ENCODE data around the gene NXNL1. TPM values are rescaled to one million over a fixed set of nuclear protein-coding genes. Genes with fewer than 3 reads are reported as not detected.
A peak's percentile ranks its signal among the peaks of the same experiment; 100 is the strongest.

NXNL1 gene
- total RNA-seq, 1 donor from 2014 or later, result not detected

DNA sequence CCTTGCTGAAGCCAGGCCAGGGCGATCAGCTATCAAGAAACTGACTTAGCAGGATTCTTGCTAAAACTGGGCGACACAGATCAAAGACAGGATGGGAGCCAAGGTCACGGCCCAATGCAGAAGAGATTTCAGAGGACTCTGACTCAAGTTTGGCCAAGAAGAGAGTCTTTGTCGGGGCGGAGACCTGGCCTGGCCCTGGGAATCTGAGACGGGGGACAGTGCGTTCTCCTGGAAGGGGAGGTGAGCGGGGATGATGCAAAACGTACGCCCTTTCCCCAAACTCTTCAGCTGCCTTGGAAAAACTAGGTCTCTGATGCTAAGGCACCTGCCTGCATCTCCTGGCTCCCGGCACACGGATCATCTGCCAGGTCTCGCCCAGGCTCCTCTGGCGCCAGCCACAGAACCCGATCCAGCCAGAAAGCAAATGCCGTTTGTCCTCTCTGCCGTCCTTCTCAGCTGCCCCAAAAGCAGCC lies 31.0 kb downstream of the NXNL1 start:
- TF ChIP-seq, protein P1, sequence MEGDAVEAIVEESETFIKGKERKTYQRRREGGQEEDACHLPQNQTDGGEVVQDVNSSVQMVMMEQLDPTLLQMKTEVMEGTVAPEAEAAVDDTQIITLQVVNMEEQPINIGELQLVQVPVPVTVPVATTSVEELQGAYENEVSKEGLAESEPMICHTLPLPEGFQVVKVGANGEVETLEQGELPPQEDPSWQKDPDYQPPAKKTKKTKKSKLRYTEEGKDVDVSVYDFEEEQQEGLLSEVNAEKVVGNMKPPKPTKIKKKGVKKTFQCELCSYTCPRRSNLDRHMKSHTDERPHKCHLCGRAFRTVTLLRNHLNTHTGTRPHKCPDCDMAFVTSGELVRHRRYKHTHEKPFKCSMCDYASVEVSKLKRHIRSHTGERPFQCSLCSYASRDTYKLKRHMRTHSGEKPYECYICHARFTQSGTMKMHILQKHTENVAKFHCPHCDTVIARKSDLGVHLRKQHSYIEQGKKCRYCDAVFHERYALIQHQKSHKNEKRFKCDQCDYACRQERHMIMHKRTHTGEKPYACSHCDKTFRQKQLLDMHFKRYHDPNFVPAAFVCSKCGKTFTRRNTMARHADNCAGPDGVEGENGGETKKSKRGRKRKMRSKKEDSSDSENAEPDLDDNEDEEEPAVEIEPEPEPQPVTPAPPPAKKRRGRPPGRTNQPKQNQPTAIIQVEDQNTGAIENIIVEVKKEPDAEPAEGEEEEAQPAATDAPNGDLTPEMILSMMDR (IDR thresholded peaks at IDR 0.05), result no peak
- H3K27me3 Mint-ChIP-seq (ENCODE audit: low read depth), result no peaks in the 10 kb centered on the region
- H3K27ac Mint-ChIP-seq (ENCODE audit: unreplicated experiment), result no peak overlapping the region
- H3K36me3 Mint-ChIP-seq (ENCODE audit: low read depth), result no peaks in the 10 kb centered on the region
- H3K9me3 Mint-ChIP-seq (ENCODE audit: low read depth), result no peaks in the 10 kb centered on the region
- no peak overlapping the region for H3K4me3 Mint-ChIP-seq (ENCODE audit: unreplicated experiment)
- peaks cover 2% of the 10 kb centered on the region for H3K4me1 Mint-ChIP-seq (ENCODE audit: low read depth)
- no peak for DNase-seq (ENCODE audit: low spot score)

DNA sequence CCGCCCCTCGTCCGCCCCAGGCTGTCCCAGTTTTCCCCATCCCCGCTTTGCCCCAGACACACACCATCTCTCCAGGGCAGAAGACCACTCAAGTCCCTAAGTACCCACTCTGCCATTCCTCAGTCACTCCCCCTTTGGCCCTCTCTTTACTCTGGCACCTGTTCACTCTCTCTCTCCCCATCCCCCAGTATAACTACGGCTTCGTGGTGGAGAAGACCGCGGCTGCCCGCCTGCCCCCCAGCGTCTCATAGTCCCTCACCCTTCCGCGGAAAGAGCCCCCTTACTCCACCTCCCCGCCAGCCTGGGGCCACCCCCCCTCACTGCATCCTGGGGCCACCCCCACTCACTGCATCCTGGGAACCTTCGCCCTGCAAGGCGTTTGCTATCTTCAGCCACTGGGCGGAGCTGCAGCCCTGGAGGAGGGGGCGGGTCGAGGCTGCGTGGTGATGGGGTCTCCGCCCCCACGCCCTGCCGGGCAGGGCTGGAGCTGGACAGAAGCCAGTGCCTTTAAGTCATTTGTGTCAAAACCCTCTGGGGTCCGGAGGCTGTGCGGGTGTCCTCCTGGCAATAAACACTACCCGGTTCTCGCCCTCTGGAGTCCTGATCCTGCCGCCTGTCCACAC lies 35.9 kb downstream of the NXNL1 start:
- TF ChIP-seq, protein P1 (IDR thresholded peaks at IDR 0.05), result peak; percentile 76
- Mint-ChIP-seq H3K27ac (ENCODE audit: unreplicated experiment) (no peak overlapping the region), H3K4me1 (ENCODE audit: low read depth) (peaks cover 8% of the 10 kb centered on the region), H3K27me3 (ENCODE audit: low read depth) (no peaks in the 10 kb centered on the region), H3K4me3 (ENCODE audit: unreplicated experiment) (no peak overlapping the region), H3K9me3 (ENCODE audit: low read depth) (no peaks in the 10 kb centered on the region), H3K36me3 (ENCODE audit: low read depth) (no peaks in the 10 kb centered on the region)
- DNase-seq (ENCODE audit: low spot score), result no peak

DNA sequence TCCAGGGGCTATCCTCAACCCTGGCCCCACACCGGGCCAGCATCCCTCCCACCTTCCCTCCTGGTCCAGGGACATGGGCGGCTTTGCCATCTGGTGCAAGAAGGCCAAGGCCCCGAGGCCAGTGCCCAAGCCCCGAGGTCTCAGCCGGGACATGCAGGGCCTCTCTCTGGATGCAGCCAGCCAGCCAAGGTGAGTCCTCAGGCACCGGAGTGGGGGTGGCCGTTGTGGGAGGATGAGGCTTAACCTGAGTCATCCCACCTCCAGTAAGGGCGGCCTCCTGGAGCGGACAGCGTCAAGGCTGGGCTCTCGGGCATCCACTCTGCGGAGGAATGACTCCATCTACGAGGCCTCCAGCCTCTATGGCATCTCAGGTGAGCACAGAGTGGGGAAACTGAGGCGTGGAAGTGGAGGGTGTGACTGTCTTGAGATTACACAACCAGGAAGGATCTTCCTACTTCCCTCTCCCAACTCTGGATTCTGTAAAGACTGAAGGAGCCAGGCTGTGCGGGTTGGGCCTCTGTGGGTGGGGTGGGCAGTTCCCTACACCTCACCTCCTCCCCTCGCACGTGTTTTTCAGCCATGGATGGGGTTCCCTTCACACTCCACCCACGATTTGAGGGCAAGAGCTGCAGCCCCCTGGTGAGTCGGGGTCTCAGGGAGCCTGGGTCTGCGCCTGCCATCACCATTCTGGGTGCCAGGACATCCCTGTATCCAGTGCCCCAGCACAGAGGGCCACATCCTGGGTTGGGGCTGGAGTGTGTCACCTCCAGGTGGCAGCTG lies 37.1 kb downstream of the NXNL1 start:
- H3K27me3 Mint-ChIP-seq (ENCODE audit: low read depth), result no peaks in the 10 kb centered on the region
- no peak for DNase-seq (ENCODE audit: low spot score)
- H3K27ac Mint-ChIP-seq (ENCODE audit: unreplicated experiment), result no peak overlapping the region
- H3K9me3 Mint-ChIP-seq (ENCODE audit: low read depth), result no peaks in the 10 kb centered on the region
- TF ChIP-seq, protein P1 (IDR thresholded peaks at IDR 0.05), result no peak
- H3K4me3 Mint-ChIP-seq (ENCODE audit: unreplicated experiment), result no peak overlapping the region
- H3K36me3 Mint-ChIP-seq (ENCODE audit: low read depth), result no peaks in the 10 kb centered on the region
- peaks cover 15% of the 10 kb centered on the region for H3K4me1 Mint-ChIP-seq (ENCODE audit: low read depth)

DNA sequence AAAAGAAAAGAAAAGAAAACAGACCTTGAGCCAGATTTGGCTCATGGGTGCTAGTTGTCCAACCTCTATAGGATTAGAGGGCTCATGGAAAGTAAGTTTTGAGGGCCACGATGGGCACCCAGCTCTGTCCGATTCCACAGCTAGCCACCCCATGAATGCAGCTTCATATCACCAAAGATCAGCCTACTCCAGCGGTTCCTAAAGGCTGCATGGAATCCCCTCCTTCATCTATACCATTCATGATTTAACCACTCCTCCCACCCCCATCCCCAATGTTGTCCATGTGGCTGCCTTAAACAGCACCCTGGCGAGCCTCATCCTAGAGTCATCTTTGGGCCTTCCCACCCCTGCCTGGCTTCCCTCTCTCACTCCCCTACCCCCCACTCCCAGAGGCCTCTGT lies 38.8 kb downstream of the NXNL1 start:
- H3K4me1 Mint-ChIP-seq (ENCODE audit: low read depth), result peaks cover 15% of the 10 kb centered on the region
- H3K27ac Mint-ChIP-seq (ENCODE audit: unreplicated experiment), result no peak overlapping the region
- DNase-seq (ENCODE audit: low spot score), result no peak
- no peaks in the 10 kb centered on the region for H3K36me3 Mint-ChIP-seq (ENCODE audit: low read depth)
- no peak overlapping the region for H3K4me3 Mint-ChIP-seq (ENCODE audit: unreplicated experiment)
- TF ChIP-seq, protein P1 (IDR thresholded peaks at IDR 0.05), result no peak
- no peaks in the 10 kb centered on the region for H3K9me3 Mint-ChIP-seq (ENCODE audit: low read depth)
- peaks cover 2% of the 10 kb centered on the region for H3K27me3 Mint-ChIP-seq (ENCODE audit: low read depth)

DNA sequence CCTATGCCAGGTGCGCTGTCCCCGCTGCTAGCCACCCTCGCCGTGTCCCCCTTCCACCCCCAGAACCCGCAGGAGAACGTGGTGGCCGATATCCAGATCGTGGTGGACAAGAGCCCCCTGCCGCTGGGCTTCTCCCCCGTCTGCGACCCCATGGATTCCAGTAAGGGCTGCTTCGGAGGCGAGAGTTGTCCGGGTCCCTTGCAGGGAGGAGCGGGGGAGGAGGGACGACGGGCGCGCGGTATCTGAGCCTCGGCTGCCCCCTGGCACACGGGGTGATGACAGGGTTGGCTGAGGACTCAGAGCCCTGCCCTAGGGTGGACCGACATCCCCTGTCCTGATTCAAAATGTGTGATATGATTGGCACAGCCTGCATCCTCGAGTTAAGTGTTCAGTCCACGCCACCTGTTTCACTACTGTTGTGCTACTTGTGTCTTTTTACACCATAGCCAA lies 40.2 kb downstream of the NXNL1 start:
- Mint-ChIP-seq H3K4me1 (ENCODE audit: low read depth) (peaks cover 15% of the 10 kb centered on the region), H3K36me3 (ENCODE audit: low read depth) (no peaks in the 10 kb centered on the region), H3K9me3 (ENCODE audit: low read depth) (no peaks in the 10 kb centered on the region), H3K27me3 (ENCODE audit: low read depth) (peaks cover 8% of the 10 kb centered on the region), H3K4me3 (ENCODE audit: unreplicated experiment) (peak overlapping the region; percentile 88), H3K27ac (ENCODE audit: unreplicated experiment) (peak overlapping the region; percentile 69)
- TF ChIP-seq, protein P1 (IDR thresholded peaks at IDR 0.05), result peak; percentile 52
- no peak for DNase-seq (ENCODE audit: low spot score)
